ENCODE results near the gene ABCC3.

GRCh38 chr17:50668025-50668837 lies 33.5 kb downstream of the ABCC3 start:
- no peak for TF ChIP-seq CTCF (IDR thresholded peaks at IDR 0.05; ENCODE audit: low read depth, low read length, poor library complexity, severe bottlenecking)
- TF ChIP-seq EZH2phosphoT487 (IDR thresholded peaks at IDR 0.05; ENCODE audit: borderline replicate concordance, low read length): no peak

Data from DOHH2 (cell line).